ENCODE measurements around the gene FOXJ1.

- TF ChIP-seq CTCF (IDR thresholded peaks at IDR 0.05) (no peak), POLR2A (IDR thresholded peaks at IDR 0.05) (no peak)
Measured at GRCh38 chr17:76097716-76098295, 43.2 kb downstream of the FOXJ1 start.

All from thyroid gland (tissue), 4 donors.